Mononuclear cell (primary cell): ENCODE results near the gene PTMA. TPM values are rescaled to one million over a fixed set of nuclear protein-coding genes. Genes with fewer than 3 reads are reported as not detected.
A peak's percentile ranks its signal among the peaks of the same experiment; 100 is the strongest.

Source experiments
- H3K27me3 ChIP-seq: 2 replicates; pipeline ENCODE4 v1.6.0; 2011; ENCODE audit warnings: low read length, control low read depth; ENCODE audit not compliant: insufficient read depth
- H3K4me1 ChIP-seq: 2 replicates; pipeline ENCODE4 v1.5.1; 2011; ENCODE audit warnings: mild to moderate bottlenecking, low read length, control low read depth; ENCODE audit not compliant: insufficient read depth
- H3K4me3 ChIP-seq: 2 replicates; pipeline ENCODE4 v1.5.1; 2011; ENCODE audit warnings: mild to moderate bottlenecking, low read length, moderate library complexity
- H3K9me3 ChIP-seq: 2 replicates; pipeline ENCODE4 v1.5.1; 2011; ENCODE audit warnings: low read depth, mild to moderate bottlenecking, control low read depth, low read length
- total RNA-seq: library from RNA; depleted of rRNA; stranded (reverse); fragments of >200 nt; gene quantifications from one replicate; pipeline ENCODE4 v1.2.3, GENCODE V29; 2012

PTMA gene
- total RNA-seq, 1 donor, result 1,408 TPM

DNA sequence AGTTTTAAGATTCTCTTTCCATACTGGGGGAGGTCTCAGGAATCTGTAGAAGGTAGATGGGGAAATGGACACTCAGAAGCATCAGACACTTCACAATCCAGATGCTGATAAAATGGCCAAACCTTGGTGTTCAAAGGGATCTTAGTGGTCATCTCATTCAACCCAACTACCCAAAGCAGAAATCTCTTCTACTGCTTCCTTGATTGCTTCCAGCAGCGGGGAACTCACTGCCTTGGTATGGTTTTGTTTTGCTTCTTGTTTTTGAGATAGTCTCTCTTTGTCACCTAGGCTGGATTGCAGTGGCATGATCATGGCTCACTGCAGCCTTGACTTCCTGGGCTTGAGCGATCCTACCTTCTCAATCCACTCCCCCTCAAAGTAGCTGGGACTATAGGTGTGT is 39.3 kb upstream of the PTMA start:
- no peaks in the 10 kb centered on the region for H3K9me3 ChIP-seq
- H3K27me3 ChIP-seq, result no peaks in the 10 kb centered on the region
- H3K4me3 ChIP-seq, result no peak overlapping the region
- peaks cover 68% of the 10 kb centered on the region for H3K4me1 ChIP-seq

GRCh38 chr2:231671270-231672050 is 36.9 kb upstream of the PTMA start:
- Histone ChIP-seq H3K4me3 (peak overlapping the region; percentile 28), H3K4me1 (peaks cover 69% of the 10 kb centered on the region)

GRCh38 chr2:231672617-231673347 is 35.5 kb upstream of the PTMA start:
- no peaks in the 10 kb centered on the region for H3K27me3 ChIP-seq
- H3K9me3 ChIP-seq, result no peaks in the 10 kb centered on the region
- peaks cover 56% of the 10 kb centered on the region for H3K4me1 ChIP-seq
- H3K4me3 ChIP-seq, result no peak overlapping the region

More at GRCh38 chr2:231671270-231672050, 36.9 kb upstream of the PTMA start:
- Histone ChIP-seq H3K27me3 (no peaks in the 10 kb centered on the region), H3K9me3 (no peaks in the 10 kb centered on the region)

DNA sequence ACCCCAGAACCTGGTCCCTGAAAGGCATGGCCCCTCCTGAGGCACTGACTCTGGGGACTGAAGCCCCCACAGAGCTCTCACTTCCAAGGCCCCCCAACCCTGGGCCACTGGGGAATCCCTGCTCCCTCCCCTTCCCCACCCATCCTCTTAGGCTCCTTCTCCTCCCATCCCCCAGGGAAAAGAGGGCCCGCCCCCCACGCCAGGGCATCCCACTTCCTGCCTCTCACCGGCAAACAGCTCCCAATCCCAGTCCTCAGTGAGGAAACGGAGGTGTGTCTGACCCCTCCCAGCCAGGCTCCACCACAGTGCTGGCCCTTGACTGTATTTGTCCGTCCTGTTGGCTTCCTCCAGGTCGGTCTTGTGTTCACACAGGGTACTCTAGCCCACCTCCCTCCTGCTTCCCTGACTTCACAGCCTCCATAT is 35.0 kb upstream of the PTMA start:
- H3K4me3 ChIP-seq, result no peak overlapping the region
- peaks cover 54% of the 10 kb centered on the region for H3K4me1 ChIP-seq
- no peaks in the 10 kb centered on the region for H3K27me3 ChIP-seq
- H3K9me3 ChIP-seq, result no peaks in the 10 kb centered on the region

- H3K9me3 ChIP-seq, result no peaks in the 10 kb centered on the region
- no peaks in the 10 kb centered on the region for H3K27me3 ChIP-seq
- peaks cover 54% of the 10 kb centered on the region for H3K4me1 ChIP-seq
- no peak overlapping the region for H3K4me3 ChIP-seq
Measured at GRCh38 chr2:231674587-231675338, 33.6 kb upstream of the PTMA start.

DNA sequence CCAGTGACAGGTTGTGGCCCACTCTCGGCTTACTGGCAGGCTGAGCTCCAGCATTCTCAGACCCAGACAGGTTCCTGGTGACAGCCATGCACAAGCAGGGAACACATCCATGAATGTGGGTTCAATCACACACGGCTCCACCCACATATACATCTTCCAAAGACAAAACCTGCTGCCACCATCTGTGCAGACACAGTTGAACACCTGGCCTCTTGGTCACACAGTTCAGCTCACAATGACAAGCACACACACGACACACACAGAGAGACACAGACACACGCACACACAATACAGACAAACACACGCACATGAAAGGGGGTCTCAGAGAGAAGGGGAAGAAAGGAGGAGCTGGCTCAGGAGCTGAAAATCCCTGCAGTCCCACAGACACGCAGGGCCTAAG is 32.1 kb upstream of the PTMA start:
- H3K27me3 ChIP-seq, result no peaks in the 10 kb centered on the region
- no peaks in the 10 kb centered on the region for H3K9me3 ChIP-seq
- peaks cover 54% of the 10 kb centered on the region for H3K4me1 ChIP-seq
- H3K4me3 ChIP-seq, result no peak overlapping the region

DNA sequence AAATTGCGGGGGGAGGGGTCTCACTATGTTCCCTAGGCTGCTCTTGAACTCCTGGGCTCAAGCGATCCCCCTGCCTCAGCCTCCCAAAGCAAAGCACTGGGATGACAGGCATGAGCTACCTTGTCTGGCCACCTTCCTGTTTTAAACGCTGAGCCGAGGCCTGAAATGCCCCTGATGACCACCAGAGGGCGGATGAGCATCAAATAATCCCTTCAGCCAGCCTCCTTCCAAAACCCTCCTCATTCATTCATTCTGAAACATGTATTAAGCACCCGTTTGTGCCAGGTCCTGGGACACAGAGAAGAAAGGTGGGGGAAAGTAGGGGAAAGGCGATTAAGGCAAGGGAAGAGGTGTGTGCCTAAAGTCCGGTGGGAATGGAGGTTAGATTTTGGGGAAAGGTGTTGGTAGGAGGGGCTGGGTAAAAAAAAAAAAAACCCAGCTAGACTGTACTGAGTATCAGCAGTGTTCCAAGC is 30.7 kb upstream of the PTMA start:
- Histone ChIP-seq H3K27me3 (no peaks in the 10 kb centered on the region), H3K4me3 (no peak overlapping the region), H3K9me3 (no peaks in the 10 kb centered on the region), H3K4me1 (peaks cover 48% of the 10 kb centered on the region)

GRCh38 chr2:231679908-231680284 is 28.4 kb upstream of the PTMA start:
- Histone ChIP-seq H3K27me3 (no peaks in the 10 kb centered on the region), H3K9me3 (no peaks in the 10 kb centered on the region), H3K4me3 (no peak overlapping the region), H3K4me1 (peaks cover 26% of the 10 kb centered on the region)

DNA sequence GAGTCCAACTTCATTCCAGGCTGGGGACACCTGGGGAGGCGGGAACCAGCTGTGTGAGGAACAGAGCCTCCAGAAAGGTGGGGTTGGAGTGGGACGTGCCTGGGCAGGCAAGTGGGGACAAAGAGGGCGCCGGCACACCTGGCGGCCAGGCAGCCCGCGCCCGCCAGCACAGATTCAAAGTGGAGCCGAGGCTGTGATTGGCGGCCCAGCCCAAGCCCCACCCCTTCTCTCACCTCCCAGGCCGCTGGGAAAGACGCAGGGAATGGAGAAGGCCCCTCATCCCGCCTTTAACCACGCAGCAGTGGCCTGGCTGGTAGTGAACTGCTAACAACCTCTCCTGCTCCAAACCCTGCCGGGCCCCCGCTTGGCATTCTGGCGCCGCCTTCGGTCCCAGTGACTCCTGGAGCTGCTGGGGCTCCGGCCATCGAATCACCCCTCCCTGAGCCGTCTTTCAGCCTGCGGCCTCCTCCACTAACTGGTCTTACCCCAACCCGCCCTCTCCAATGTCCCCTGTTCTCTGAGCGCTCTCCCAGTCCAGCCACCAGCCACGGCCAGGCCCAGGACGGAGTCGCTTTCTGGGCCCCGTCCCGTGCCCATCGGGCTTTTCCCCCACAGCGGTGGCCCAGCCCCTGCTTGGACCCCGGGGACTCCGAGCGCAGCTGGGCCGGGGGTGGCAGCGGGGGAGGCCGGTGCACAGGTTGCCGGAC is 27.9 kb upstream of the PTMA start:
- H3K4me1 ChIP-seq, result peaks cover 21% of the 10 kb centered on the region
- H3K27me3 ChIP-seq, result no peaks in the 10 kb centered on the region
- no peaks in the 10 kb centered on the region for H3K9me3 ChIP-seq
- peak overlapping the region; percentile 22 for H3K4me3 ChIP-seq

GRCh38 chr2:231680992-231681852 is 27.1 kb upstream of the PTMA start:
- Histone ChIP-seq H3K4me3 (peak overlapping the region; percentile 22), H3K9me3 (no peaks in the 10 kb centered on the region), H3K4me1 (peaks cover 13% of the 10 kb centered on the region), H3K27me3 (no peaks in the 10 kb centered on the region)

DNA sequence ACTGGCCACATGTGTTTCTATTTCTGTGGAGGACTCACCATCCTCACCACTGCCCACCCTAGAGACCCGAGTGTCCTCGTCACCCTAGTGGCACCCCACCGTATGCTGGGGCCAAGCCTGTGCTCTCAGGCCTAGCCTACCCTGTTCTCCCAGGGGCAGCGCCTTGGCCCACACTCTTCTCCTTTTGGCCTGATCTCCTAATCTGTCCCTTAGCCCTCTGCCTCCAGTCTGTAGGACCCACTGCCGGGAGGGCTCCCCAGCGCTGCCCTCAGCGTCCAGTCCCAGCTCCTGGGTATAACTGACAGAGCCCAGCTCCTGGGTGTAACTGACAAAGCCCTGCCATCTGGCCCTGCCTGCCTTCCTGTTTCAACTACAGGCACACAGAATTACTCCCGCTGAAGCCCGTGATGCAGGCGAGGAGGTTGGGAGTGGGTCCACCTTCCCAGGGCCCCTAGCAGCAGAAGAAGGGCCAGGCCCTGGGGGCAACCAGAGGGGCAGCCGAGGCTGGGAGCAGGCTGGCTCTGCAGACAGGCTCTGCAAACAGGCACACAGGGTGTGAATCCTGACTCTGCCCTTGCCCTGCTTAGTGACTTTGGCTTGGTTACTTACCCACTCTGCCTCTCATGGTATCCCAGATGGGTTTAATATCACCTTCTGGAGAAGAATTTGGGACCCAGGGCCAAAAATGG is 25.6 kb upstream of the PTMA start:
- Histone ChIP-seq H3K4me1 (peaks cover 22% of the 10 kb centered on the region), H3K4me3 (no peak overlapping the region), H3K9me3 (no peaks in the 10 kb centered on the region), H3K27me3 (no peaks in the 10 kb centered on the region)

- Histone ChIP-seq H3K27me3 (no peaks in the 10 kb centered on the region), H3K4me1 (peaks cover 22% of the 10 kb centered on the region), H3K4me3 (no peak overlapping the region), H3K9me3 (no peaks in the 10 kb centered on the region)
Measured at GRCh38 chr2:231683292-231684235, 24.8 kb upstream of the PTMA start.
